ENCODE results near the gene GNAI3.

Gene GNAI3

GRCh38 chr1:109592916-109593315 is 44.5 kb downstream of the GNAI3 start:
- H3K4me3 ChIP-seq (ENCODE audit: low read depth, low read length), result no peak overlapping the region
- TF ChIP-seq, protein P1, sequence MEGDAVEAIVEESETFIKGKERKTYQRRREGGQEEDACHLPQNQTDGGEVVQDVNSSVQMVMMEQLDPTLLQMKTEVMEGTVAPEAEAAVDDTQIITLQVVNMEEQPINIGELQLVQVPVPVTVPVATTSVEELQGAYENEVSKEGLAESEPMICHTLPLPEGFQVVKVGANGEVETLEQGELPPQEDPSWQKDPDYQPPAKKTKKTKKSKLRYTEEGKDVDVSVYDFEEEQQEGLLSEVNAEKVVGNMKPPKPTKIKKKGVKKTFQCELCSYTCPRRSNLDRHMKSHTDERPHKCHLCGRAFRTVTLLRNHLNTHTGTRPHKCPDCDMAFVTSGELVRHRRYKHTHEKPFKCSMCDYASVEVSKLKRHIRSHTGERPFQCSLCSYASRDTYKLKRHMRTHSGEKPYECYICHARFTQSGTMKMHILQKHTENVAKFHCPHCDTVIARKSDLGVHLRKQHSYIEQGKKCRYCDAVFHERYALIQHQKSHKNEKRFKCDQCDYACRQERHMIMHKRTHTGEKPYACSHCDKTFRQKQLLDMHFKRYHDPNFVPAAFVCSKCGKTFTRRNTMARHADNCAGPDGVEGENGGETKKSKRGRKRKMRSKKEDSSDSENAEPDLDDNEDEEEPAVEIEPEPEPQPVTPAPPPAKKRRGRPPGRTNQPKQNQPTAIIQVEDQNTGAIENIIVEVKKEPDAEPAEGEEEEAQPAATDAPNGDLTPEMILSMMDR (IDR thresholded peaks at IDR 0.05; ENCODE audit: control insufficient read depth, extremely low read depth, insufficient read depth), result no peak
- no peak for DNase-seq (ENCODE audit: low read depth)

- no peak for DNase-seq (ENCODE audit: low read depth)
- TF ChIP-seq, protein P1 (IDR thresholded peaks at IDR 0.05; ENCODE audit: control insufficient read depth, extremely low read depth, insufficient read depth), result no peak
- H3K4me3 ChIP-seq (ENCODE audit: low read depth, low read length), result no peak overlapping the region
Observed at GRCh38 chr1:109595531-109595930, 47.1 kb downstream of the GNAI3 start.

DNA sequence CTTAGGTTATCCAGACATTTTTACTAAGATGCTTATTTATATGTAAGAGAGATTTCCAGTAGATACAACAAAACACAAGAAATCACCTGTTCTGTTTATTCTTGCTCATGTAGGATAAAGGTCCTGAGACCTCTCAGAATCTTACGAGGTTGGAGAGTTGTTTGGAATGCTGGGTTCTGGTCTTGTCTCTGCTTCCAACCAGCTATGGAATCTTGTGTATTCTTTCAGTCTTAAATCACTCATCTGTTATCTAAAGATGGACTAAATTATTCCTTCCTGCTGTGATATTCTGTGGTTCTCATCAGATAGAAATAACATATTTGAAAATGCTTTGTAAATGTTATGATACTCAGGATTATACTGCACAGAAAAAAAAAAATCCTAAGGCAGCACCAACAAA is 49.7 kb downstream of the GNAI3 start:
- no peak for DNase-seq (ENCODE audit: low read depth)
- H3K4me3 ChIP-seq (ENCODE audit: low read depth, low read length), result no peak overlapping the region
- TF ChIP-seq, protein P1 (IDR thresholded peaks at IDR 0.05; ENCODE audit: control insufficient read depth, extremely low read depth, insufficient read depth), result no peak

- DNase-seq (ENCODE audit: low read depth), result no peak
- TF ChIP-seq, protein P1 (IDR thresholded peaks at IDR 0.05; ENCODE audit: control insufficient read depth, extremely low read depth, insufficient read depth), result no peak
- no peak overlapping the region for H3K4me3 ChIP-seq (ENCODE audit: low read depth, low read length)
Observed at GRCh38 chr1:109598655-109599054, 50.2 kb downstream of the GNAI3 start.

DNA sequence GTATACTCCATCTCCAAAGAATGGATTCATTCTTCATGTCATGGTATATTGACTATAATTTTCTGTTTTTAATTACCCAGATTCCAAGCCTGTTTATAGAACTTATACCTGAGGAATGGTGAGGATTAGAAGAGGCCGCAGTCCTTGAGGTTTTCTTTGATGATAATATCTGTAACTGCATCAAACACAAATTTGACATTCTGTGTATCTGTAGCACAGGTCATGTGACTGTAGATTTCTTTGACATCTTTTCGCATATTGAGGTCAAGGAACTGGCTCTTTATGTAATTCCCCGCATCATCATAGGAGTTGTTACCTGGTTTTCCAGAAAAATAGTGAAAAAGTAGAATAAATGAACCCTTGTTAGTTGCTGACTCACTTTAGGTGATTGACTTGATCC is 54.8 kb downstream of the GNAI3 start:
- TF ChIP-seq, protein P1 (IDR thresholded peaks at IDR 0.05; ENCODE audit: control insufficient read depth, extremely low read depth, insufficient read depth), result no peak
- H3K4me3 ChIP-seq (ENCODE audit: low read depth, low read length), result no peak overlapping the region
- DNase-seq (ENCODE audit: low read depth), result no peak

DNA sequence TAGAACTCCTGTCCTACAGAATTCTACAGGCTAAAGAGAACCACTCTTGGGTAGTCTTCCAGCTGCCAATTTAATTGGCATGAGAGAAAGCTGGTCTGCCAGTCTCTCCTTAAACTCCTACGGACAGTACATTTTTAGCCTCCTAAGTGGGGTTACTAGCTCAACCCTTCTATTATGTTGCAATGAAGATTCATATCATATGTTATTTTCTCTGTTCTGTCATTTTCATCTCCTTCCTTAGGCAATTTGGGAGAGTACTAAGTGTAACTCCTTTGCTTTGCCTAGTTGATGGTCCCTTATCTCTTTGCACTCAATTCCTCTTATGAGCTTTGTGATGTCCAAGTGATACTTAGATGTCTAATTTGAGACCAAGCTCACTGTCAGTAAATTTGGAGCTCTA is 57.0 kb downstream of the GNAI3 start:
- H3K4me3 ChIP-seq (ENCODE audit: low read depth, low read length), result no peak overlapping the region
- DNase-seq (ENCODE audit: low read depth), result no peak
- TF ChIP-seq, protein P1 (IDR thresholded peaks at IDR 0.05; ENCODE audit: control insufficient read depth, extremely low read depth, insufficient read depth), result no peak

- DNase-seq (ENCODE audit: low read depth), result no peak
- H3K4me3 ChIP-seq (ENCODE audit: low read depth, low read length), result no peak overlapping the region
Observed at GRCh38 chr1:109609881-109610280, 61.5 kb downstream of the GNAI3 start.

More at GRCh38 chr1:109609881-109610280, 61.5 kb downstream of the GNAI3 start:
- TF ChIP-seq, protein P1 (IDR thresholded peaks at IDR 0.05; ENCODE audit: control insufficient read depth, extremely low read depth, insufficient read depth), result no peak

All from LNCaP clone FGC (cell line).